NCI-H510A (cell line): ENCODE results near the gene TMEM258.

ENCODE experiments used
- DNase-seq: peaks from one replicate; lab custom pipeline; 2025; lab: John Stamatoyannopoulos, UW

The TMEM258 gene

GRCh38 chr11:61757213-61757862, 35.1 kb downstream of the TMEM258 start:
- DNase-seq, result no peak

GRCh38 chr11:61756452-61757212, 35.8 kb downstream of the TMEM258 start:
- no peak for DNase-seq

GRCh38 chr11:61756147-61756451, 36.3 kb downstream of the TMEM258 start:
- DNase-seq, result no peak

- no peak for DNase-seq
Observed at GRCh38 chr11:61754534-61755482, 37.6 kb downstream of the TMEM258 start.

- no peak for DNase-seq
Observed at GRCh38 chr11:61753672-61754071, 38.7 kb downstream of the TMEM258 start.

GRCh38 chr11:61752925-61753521, 39.4 kb downstream of the TMEM258 start:
- no peak for DNase-seq

- peak; percentile 33 for DNase-seq
Observed at GRCh38 chr11:61752117-61752924, 40.1 kb downstream of the TMEM258 start, which contains the start of gene MYRF. Gene MYRF, plus strand, starts transcription at chr11:61752636. Its CDS starts 109 bp downstream, at chr11:61752745.

GRCh38 chr11:61751384-61751783, 41.0 kb downstream of the TMEM258 start:
- no peak for DNase-seq

GRCh38 chr11:61750631-61751273, 41.6 kb downstream of the TMEM258 start:
- DNase-seq, result no peak

- DNase-seq, result no peak
Observed at GRCh38 chr11:61749591-61750217, 42.7 kb downstream of the TMEM258 start.

- no peak for DNase-seq
Observed at GRCh38 chr11:61747967-61748285, 44.5 kb downstream of the TMEM258 start.

- DNase-seq, result no peak
Observed at GRCh38 chr11:61747192-61747966, 45.0 kb downstream of the TMEM258 start.

GRCh38 chr11:61746442-61747191, 45.8 kb downstream of the TMEM258 start:
- no peak for DNase-seq

- DNase-seq, result peak; percentile 8
Observed at GRCh38 chr11:61745781-61746441, 46.5 kb downstream of the TMEM258 start.

- DNase-seq, result no peak
Observed at GRCh38 chr11:61744609-61745156, 47.7 kb downstream of the TMEM258 start.

GRCh38 chr11:61744181-61744580, 48.2 kb downstream of the TMEM258 start:
- DNase-seq, result no peak

- DNase-seq, result no peak
Observed at GRCh38 chr11:61743486-61744095, 48.8 kb downstream of the TMEM258 start.

- DNase-seq, result no peak
Observed at GRCh38 chr11:61742391-61742790, 50.0 kb downstream of the TMEM258 start.
